ENCODE results near the gene PDP2.

DNA sequence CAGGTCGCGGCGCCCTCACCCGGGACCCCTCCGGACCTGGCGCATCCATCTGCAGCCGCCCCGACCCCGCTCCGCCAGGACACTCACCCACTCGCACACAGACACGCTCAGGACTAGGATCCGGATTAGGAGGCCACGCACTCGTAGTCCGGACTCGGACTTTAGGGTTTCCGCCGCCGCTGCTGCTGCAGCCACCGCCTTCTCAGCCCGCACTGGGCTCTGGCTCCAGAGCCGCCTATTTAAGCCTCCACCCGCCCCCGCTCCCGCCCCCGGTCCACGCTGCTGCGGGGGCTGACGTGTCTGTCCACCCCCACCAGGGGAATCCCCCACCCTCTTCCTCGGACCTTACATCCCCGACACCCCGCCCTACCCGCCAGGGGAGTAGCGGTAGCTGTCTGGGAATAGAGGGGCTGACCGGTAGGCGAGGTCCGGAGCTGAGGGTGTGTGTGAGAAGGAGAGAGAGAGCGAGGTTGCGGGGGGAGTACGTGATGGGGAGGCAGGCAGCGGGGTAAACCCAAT, 45.1 kb downstream of the PDP2 start, which contains the start of gene RRAD:
- TF ChIP-seq POLR2A (IDR thresholded peaks at IDR 0.05) = peak; percentile 14 to 73
- TF ChIP-seq, protein P1, sequence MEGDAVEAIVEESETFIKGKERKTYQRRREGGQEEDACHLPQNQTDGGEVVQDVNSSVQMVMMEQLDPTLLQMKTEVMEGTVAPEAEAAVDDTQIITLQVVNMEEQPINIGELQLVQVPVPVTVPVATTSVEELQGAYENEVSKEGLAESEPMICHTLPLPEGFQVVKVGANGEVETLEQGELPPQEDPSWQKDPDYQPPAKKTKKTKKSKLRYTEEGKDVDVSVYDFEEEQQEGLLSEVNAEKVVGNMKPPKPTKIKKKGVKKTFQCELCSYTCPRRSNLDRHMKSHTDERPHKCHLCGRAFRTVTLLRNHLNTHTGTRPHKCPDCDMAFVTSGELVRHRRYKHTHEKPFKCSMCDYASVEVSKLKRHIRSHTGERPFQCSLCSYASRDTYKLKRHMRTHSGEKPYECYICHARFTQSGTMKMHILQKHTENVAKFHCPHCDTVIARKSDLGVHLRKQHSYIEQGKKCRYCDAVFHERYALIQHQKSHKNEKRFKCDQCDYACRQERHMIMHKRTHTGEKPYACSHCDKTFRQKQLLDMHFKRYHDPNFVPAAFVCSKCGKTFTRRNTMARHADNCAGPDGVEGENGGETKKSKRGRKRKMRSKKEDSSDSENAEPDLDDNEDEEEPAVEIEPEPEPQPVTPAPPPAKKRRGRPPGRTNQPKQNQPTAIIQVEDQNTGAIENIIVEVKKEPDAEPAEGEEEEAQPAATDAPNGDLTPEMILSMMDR (IDR thresholded peaks at IDR 0.05) = peak in 1 of 6 experiments; percentile 6

Data from adrenal gland (tissue), 5 donors.